NCI-H2107 (cell line): ENCODE measurements around the gene DOC2A.
A peak's percentile ranks its signal among the peaks of the same experiment; 100 is the strongest.

Experiments
- DNase-seq: peaks from one replicate; lab custom pipeline; 2025; lab: John Stamatoyannopoulos, UW

DOC2A gene

GRCh38 chr16:30005341-30006094 lies 5.3 kb downstream of the DOC2A start:
- no peak for DNase-seq

- DNase-seq: peak; percentile 60
These were observed 6.0 kb downstream of the DOC2A start for GRCh38 chr16:30004811-30005242.

- peak; percentile 56 for DNase-seq
These were observed 6.4 kb downstream of the DOC2A start for GRCh38 chr16:30004424-30004776.

- no peak for DNase-seq
These were observed 7.0 kb downstream of the DOC2A start for GRCh38 chr16:30003670-30004423.

- DNase-seq: no peak
These were observed 8.0 kb downstream of the DOC2A start for GRCh38 chr16:30002614-30003346.

- peak; percentile 66 for DNase-seq
These were observed 9.8 kb downstream of the DOC2A start for GRCh38 chr16:30000735-30001631.

- DNase-seq: no peak
These were observed 11.2 kb downstream of the DOC2A start for GRCh38 chr16:29999605-30000004.

- DNase-seq: no peak
These were observed 14.0 kb downstream of the DOC2A start for GRCh38 chr16:29996766-29997250.

- DNase-seq: peak; percentile 90
These were observed 14.7 kb downstream of the DOC2A start, which contains the start of gene INO80E for GRCh38 chr16:29995911-29996765. TSS of gene INO80E (plus strand) at chr16:29996241. CDS start at chr16:29996311, 70 bp downstream.

GRCh38 chr16:29995324-29995910 lies 15.4 kb downstream of the DOC2A start, which contains the start of gene HIRIP3:
TSS of gene HIRIP3 (minus strand) at chr16:29995617. CDS start at chr16:29995605, 12 bp downstream.
- peak; percentile 66 for DNase-seq

GRCh38 chr16:29994600-29995323 lies 16.1 kb downstream of the DOC2A start:
- no peak for DNase-seq

GRCh38 chr16:29993903-29994599 lies 16.8 kb downstream of the DOC2A start:
- DNase-seq: no peak

GRCh38 chr16:29993191-29993902 lies 17.5 kb downstream of the DOC2A start:
- no peak for DNase-seq

- no peak for DNase-seq
These were observed 18.4 kb downstream of the DOC2A start for GRCh38 chr16:29992344-29992967.

- DNase-seq: no peak
These were observed 19.3 kb downstream of the DOC2A start for GRCh38 chr16:29991571-29991904.

- DNase-seq: no peak
These were observed 19.8 kb downstream of the DOC2A start for GRCh38 chr16:29990883-29991570.

GRCh38 chr16:29990034-29990433 lies 20.8 kb downstream of the DOC2A start:
- no peak for DNase-seq
